ENCODE results near the gene NUDT4.

GRCh38 chr12:93441081-93441616 is 63.4 kb downstream of the NUDT4 start:
- TF ChIP-seq ZNF138 (CRISPR knock-in tag; IDR thresholded peaks at IDR 0.05; ENCODE audit: low read depth) (0 out of 2 replicates have a peak, but pooled peaks have one; percentile 19), CTCF (CRISPR knock-in tag; IDR thresholded peaks at IDR 0.05) (no peak), MAX (IDR thresholded peaks at IDR 0.05) (peak; percentile 62), EZH2 (conservative IDR thresholded peaks at IDR 0.05; ENCODE audit: low read depth, low read length) (no peak), MYC (CRISPR knock-in tag; IDR thresholded peaks at IDR 0.05; ENCODE audit: borderline replicate concordance) (no peak; the same call in 1 of the 2 replicates), ZBED4 (CRISPR knock-in tag; IDR thresholded peaks at IDR 0.05; ENCODE audit: borderline replicate concordance) (no peak), BRD4 (CRISPR knock-in tag; IDR thresholded peaks at IDR 0.05) (no peak), ZNF414 (CRISPR knock-in tag; IDR thresholded peaks at IDR 0.05) (no peak)

Data from HepG2 (cell line).